ENCODE results near the gene PROX2.

The PROX2 gene, protein sequence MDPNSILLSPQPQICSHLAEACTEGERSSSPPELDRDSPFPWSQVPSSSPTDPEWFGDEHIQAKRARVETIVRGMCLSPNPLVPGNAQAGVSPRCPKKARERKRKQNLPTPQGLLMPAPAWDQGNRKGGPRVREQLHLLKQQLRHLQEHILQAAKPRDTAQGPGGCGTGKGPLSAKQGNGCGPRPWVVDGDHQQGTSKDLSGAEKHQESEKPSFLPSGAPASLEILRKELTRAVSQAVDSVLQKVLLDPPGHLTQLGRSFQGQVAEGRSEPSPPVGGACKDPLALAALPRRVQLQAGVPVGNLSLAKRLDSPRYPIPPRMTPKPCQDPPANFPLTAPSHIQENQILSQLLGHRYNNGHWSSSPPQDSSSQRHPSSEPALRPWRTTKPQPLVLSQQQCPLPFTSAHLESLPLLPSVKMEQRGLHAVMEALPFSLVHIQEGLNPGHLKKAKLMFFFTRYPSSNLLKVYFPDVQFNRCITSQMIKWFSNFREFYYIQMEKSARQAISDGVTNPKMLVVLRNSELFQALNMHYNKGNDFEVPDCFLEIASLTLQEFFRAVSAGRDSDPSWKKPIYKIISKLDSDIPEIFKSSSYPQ

DNA sequence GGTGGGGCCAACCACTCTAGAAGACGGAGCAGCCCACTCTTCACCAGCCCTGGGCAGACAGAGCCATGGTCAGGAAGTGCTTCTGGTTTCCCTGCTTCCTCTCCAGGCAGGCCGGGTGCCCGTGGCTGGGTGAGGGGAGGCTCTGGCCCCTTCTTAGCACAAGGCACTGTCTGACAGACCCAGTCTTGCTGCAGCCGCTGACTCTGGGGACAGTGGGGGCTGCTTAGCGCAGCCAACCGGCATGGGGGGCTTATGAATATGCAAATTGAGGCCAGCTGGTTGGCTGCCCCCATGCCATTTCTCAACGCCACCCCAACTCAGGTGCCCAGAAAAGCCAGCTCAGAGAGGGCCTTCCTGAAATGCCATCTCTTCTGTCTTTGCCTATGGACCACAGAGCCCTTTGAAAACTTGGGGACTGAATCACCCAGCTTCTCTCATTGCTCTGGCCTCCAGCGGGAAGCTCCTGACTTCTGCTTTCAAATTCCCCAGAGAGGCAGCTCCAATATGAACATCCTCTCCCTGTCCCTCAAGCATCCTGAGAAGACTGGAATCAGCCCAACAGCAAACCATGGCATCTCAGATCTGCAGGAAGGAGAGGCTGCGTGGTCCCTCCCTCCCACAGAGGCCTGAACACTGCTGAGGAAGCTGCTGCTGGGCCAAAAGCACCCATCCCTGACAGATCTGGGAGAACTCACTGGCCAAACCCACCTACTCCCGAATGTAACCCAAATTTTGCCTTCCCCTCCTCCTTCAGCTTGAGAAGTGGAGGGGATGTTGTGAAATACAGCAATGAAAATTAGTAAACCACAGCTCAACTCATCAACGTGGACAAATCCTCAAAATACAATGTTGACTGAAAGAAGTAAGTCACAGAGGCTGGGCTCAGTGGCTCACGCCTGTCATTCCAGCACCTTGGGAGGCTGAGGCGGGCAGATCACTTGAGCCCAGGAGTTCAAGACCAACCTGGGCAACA is at the start of gene PROX2:
PROX2 (minus strand) TSS at position 205 of the 973 bp plus-strand sequence. CDS start 12,311 bp downstream, outside the sequence.
- TF ChIP-seq, protein P1, sequence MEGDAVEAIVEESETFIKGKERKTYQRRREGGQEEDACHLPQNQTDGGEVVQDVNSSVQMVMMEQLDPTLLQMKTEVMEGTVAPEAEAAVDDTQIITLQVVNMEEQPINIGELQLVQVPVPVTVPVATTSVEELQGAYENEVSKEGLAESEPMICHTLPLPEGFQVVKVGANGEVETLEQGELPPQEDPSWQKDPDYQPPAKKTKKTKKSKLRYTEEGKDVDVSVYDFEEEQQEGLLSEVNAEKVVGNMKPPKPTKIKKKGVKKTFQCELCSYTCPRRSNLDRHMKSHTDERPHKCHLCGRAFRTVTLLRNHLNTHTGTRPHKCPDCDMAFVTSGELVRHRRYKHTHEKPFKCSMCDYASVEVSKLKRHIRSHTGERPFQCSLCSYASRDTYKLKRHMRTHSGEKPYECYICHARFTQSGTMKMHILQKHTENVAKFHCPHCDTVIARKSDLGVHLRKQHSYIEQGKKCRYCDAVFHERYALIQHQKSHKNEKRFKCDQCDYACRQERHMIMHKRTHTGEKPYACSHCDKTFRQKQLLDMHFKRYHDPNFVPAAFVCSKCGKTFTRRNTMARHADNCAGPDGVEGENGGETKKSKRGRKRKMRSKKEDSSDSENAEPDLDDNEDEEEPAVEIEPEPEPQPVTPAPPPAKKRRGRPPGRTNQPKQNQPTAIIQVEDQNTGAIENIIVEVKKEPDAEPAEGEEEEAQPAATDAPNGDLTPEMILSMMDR (IDR thresholded peaks at IDR 0.05; ENCODE audit: insufficient read depth, low read depth, low read length, missing control alignments) = no peak
- no peak for DNase-seq (ENCODE audit: low read depth)
- H3K4me3 ChIP-seq (ENCODE audit: low read depth, low read length) = no peak within 1 kb of the TSS

DNA sequence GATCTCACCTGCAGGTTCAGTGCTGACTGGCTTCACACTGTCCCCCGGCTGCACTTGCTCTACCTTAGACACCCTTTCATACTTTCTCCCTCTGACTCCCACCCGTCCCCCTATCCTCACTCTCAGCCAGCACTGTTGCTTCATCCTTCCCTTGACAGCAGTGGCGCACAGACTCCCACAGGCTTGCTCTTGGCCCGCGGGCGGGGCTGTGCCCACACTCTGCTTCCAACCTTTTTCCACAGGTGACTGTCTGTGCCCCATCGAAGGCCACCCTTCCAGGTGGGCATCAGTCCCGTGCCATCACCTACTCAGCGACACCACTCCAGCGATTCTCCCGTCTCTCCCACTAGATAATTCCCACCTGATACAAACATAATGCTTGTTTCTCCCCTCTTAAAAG is 48.1 kb upstream of the PROX2 start:
- no peak overlapping the region for H3K4me3 ChIP-seq (ENCODE audit: low read depth, low read length)
- TF ChIP-seq, protein P1 (IDR thresholded peaks at IDR 0.05; ENCODE audit: insufficient read depth, low read depth, low read length, missing control alignments) = no peak

DNA sequence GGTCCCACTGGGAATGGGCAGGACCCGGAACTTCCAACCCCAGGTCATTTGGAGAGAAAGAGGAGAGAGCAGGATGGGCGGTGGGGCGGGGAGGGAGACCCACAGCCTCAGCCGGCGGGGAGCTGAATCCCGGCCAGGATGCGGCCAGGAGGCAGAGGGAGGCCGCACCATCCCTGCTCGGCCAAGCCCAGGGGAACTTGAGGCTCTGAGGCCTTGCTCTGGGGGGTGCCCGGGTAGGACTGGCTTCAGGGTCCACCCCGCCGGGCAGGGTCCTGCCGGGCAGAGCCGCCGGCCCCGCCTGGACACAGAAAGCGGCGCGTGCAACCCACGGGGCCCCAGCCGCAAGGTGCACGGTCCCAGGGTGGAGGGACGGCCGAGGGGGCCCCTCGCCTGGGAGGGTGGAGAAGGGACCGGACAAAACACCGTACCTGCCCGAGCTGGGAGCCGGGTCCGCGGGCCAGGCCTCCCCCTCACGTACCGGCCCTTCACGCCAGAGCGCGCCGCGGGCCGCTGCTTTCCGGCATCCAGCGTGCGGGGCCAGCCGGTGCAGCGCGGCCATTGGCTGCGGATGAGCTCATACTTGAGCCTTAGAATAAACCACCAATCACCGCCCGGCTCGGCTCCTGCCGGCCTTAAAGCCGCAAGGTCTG is 46.9 kb upstream of the PROX2 start, which contains the start of gene RPS6KL1:
RPS6KL1 (minus strand) TSS at position 509 of the 650 bp plus-strand sequence. CDS start 1,719 bp downstream, outside the sequence.
- TF ChIP-seq, protein P1 (IDR thresholded peaks at IDR 0.05; ENCODE audit: insufficient read depth, low read depth, low read length, missing control alignments) = no peak
- peak; percentile 81 for DNase-seq (ENCODE audit: low read depth)
- H3K4me3 ChIP-seq (ENCODE audit: low read depth, low read length) = peak within 1 kb of the TSS; percentile 43

More for the DNA sequence above, 48.1 kb upstream of the PROX2 start:
- DNase-seq (ENCODE audit: low read depth) = no peak

DNA sequence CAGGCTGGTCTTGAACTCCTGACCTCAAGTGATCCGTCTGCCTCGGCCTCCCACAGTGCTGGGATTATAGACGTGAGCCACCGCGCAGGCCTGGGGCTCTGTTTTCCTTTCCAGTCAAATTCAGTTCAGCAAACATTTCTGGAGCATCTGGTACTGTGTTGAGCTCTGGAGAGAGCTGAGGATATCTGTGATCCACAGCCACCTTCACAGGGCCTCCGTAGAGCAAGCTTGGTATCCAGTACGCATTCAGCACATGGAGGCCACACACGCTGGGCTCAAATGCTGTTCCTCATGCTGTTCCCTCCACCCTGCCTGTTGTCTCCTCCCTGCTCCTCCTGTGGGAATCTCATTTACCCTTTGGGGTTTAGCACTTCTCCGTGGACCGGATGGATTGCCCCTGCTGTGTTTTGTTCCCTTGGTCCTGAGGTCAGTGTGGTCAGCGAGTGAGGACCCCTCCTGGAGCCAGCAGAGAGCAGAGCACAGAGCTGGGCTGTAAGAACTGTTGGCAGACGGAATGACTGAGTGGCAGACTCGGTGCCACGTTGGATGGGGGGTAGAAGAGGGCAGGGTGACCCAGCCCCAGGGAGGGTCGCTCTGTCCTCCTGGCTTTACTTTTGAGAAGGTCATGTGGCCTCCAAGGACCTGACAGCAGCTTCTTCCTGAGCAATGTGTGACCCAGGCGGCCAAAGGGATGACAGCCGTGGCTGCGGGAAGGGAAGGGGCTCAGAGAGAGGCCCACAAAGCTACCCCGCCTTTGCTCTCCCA is 46.2 kb upstream of the PROX2 start:
- H3K4me3 ChIP-seq (ENCODE audit: low read depth, low read length) = no peak overlapping the region
- TF ChIP-seq, protein P1 (IDR thresholded peaks at IDR 0.05; ENCODE audit: insufficient read depth, low read depth, low read length, missing control alignments) = no peak
- no peak for DNase-seq (ENCODE audit: low read depth)

GRCh38 chr14:74921053-74921620 is 45.2 kb upstream of the PROX2 start:
- no peak for DNase-seq (ENCODE audit: low read depth)
- H3K4me3 ChIP-seq (ENCODE audit: low read depth, low read length) = no peak overlapping the region
- TF ChIP-seq, protein P1 (IDR thresholded peaks at IDR 0.05; ENCODE audit: insufficient read depth, low read depth, low read length, missing control alignments) = no peak

Measured in GM12865 (cell line).